Measurements from ENCODE around the gene ZNF502. TPM values are rescaled to one million over a fixed set of nuclear protein-coding genes. Genes with fewer than 3 reads are reported as not detected.

The ZNF502 gene
- total RNA-seq, 1 experiment from 2014 or later = 3.6 TPM

DNA sequence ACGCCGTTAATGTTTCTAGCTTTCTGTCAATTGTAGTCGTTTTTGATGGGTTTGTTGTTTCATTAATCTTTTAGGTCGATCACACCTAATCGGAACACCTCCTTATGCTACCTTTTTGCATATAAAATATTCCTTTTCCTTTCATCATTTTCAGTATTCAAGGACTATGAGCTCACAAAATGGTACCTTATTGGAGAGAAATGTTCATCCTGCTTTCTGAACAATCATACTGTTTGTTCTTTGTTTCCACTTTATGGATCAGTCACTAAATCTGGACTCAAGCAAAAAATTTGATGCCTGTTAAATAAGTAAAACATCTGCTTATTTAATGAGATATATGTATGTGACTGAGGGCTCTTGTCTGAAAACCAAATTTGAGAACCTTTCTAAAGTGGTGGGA lies 50.2 kb downstream of the ZNF502 start:
- TF ChIP-seq ZNF219 (CRISPR knock-in tag; IDR thresholded peaks at IDR 0.05; ENCODE audit: borderline replicate concordance) = no peak
- no peak for TF ChIP-seq ATF1 (CRISPR knock-in tag; IDR thresholded peaks at IDR 0.05)
- no peak for TF ChIP-seq SOX15 (CRISPR knock-in tag; IDR thresholded peaks at IDR 0.05)
- TF ChIP-seq, protein P1, sequence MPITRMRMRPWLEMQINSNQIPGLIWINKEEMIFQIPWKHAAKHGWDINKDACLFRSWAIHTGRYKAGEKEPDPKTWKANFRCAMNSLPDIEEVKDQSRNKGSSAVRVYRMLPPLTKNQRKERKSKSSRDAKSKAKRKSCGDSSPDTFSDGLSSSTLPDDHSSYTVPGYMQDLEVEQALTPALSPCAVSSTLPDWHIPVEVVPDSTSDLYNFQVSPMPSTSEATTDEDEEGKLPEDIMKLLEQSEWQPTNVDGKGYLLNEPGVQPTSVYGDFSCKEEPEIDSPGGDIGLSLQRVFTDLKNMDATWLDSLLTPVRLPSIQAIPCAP (CRISPR knock-in tag; IDR thresholded peaks at IDR 0.05) = no peak
- TF ChIP-seq GRHL2 (CRISPR knock-in tag; IDR thresholded peaks at IDR 0.05; ENCODE audit: insufficient replicate concordance, severe bottlenecking) = no peak
- TF ChIP-seq, protein P2, sequence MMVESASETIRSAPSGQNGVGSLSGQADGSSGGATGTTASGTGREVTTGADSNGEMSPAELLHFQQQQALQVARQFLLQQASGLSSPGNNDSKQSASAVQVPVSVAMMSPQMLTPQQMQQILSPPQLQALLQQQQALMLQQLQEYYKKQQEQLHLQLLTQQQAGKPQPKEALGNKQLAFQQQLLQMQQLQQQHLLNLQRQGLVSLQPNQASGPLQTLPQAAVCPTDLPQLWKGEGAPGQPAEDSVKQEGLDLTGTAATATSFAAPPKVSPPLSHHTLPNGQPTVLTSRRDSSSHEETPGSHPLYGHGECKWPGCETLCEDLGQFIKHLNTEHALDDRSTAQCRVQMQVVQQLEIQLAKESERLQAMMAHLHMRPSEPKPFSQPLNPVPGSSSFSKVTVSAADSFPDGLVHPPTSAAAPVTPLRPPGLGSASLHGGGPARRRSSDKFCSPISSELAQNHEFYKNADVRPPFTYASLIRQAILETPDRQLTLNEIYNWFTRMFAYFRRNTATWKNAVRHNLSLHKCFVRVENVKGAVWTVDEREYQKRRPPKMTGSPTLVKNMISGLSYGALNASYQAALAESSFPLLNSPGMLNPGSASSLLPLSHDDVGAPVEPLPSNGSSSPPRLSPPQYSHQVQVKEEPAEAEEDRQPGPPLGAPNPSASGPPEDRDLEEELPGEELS (CRISPR knock-in tag; IDR thresholded peaks at IDR 0.05) = no peak
- TF ChIP-seq RELA (CRISPR knock-in tag; IDR thresholded peaks at IDR 0.05; ENCODE audit: borderline replicate concordance) = no peak
- no peak for TF ChIP-seq SMAD4 (CRISPR knock-in tag; IDR thresholded peaks at IDR 0.05)
- TF ChIP-seq, protein P3, sequence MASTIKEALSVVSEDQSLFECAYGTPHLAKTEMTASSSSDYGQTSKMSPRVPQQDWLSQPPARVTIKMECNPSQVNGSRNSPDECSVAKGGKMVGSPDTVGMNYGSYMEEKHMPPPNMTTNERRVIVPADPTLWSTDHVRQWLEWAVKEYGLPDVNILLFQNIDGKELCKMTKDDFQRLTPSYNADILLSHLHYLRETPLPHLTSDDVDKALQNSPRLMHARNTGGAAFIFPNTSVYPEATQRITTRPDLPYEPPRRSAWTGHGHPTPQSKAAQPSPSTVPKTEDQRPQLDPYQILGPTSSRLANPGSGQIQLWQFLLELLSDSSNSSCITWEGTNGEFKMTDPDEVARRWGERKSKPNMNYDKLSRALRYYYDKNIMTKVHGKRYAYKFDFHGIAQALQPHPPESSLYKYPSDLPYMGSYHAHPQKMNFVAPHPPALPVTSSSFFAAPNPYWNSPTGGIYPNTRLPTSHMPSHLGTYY (CRISPR knock-in tag; IDR thresholded peaks at IDR 0.05) = no peak
- TF ChIP-seq ZNF121 (CRISPR knock-in tag; IDR thresholded peaks at IDR 0.05) = no peak
- TF ChIP-seq SP1 (CRISPR knock-in tag; conservative IDR thresholded peaks at IDR 0.05) = no peak
- TF ChIP-seq, protein P4, sequence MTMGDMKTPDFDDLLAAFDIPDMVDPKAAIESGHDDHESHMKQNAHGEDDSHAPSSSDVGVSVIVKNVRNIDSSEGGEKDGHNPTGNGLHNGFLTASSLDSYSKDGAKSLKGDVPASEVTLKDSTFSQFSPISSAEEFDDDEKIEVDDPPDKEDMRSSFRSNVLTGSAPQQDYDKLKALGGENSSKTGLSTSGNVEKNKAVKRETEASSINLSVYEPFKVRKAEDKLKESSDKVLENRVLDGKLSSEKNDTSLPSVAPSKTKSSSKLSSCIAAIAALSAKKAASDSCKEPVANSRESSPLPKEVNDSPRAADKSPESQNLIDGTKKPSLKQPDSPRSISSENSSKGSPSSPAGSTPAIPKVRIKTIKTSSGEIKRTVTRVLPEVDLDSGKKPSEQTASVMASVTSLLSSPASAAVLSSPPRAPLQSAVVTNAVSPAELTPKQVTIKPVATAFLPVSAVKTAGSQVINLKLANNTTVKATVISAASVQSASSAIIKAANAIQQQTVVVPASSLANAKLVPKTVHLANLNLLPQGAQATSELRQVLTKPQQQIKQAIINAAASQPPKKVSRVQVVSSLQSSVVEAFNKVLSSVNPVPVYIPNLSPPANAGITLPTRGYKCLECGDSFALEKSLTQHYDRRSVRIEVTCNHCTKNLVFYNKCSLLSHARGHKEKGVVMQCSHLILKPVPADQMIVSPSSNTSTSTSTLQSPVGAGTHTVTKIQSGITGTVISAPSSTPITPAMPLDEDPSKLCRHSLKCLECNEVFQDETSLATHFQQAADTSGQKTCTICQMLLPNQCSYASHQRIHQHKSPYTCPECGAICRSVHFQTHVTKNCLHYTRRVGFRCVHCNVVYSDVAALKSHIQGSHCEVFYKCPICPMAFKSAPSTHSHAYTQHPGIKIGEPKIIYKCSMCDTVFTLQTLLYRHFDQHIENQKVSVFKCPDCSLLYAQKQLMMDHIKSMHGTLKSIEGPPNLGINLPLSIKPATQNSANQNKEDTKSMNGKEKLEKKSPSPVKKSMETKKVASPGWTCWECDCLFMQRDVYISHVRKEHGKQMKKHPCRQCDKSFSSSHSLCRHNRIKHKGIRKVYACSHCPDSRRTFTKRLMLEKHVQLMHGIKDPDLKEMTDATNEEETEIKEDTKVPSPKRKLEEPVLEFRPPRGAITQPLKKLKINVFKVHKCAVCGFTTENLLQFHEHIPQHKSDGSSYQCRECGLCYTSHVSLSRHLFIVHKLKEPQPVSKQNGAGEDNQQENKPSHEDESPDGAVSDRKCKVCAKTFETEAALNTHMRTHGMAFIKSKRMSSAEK (CRISPR knock-in tag; IDR thresholded peaks at IDR 0.05; ENCODE audit: borderline replicate concordance) = no peak
- no peak for TF ChIP-seq TCF7 (CRISPR knock-in tag; IDR thresholded peaks at IDR 0.05; ENCODE audit: low read depth)
- TF ChIP-seq FOXP1 (CRISPR knock-in tag; IDR thresholded peaks at IDR 0.05; ENCODE audit: borderline replicate concordance) = no peak
- peak overlapping the region; percentile 90 for H3K4me3 Mint-ChIP-seq
- H3K27me3 Mint-ChIP-seq (ENCODE audit: low read depth) = no peaks in the 10 kb centered on the region; the same call in 1 of the 2 replicates
- peaks cover 58% of the 10 kb centered on the region for H3K36me3 Mint-ChIP-seq
- DNase-seq (ENCODE audit: low spot score) = no peak
- ChIA-PET CTCF (interaction anchor here (0.8 to 2.0 kb wide), 3 partner anchors 101 to 230 kb away, joined by 3 to 6 read pairs (median 4); no protein-coding TSS in a partner anchor), POLR2A (interaction anchor here (1.6 kb wide), 1 partner anchor 178 kb away, joined by 6 read pairs; the partner anchor contains the start of gene ZNF660)
- ATAC-seq = no peak
- H3K4me1 Mint-ChIP-seq = peaks cover 16% of the 10 kb centered on the region
- peaks cover 37% of the 10 kb centered on the region for H3K9me3 Mint-ChIP-seq
- peak overlapping the region; percentile 95 for H3K27ac Mint-ChIP-seq

DNA sequence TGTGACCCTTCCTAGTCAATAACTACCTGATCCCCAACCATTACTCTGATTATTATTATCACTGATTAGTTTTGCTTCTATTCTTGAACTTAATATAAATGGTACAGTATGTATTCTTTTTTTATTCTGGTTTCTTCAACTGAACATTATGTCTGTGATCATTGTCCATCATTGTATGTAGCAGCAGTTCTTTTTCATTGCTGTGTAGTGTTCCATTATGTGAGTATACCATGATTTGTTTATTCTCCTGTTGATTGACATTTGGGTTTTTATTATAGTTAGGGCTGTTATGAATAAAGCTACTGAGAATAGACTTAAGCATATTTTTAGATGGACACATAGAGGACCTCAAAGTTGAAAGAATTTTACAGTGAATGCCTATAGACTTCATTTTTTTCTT lies 51.8 kb downstream of the ZNF502 start:
- Mint-ChIP-seq H3K27ac (no peak overlapping the region), H3K4me1 (peaks cover 12% of the 10 kb centered on the region), H3K27me3 (ENCODE audit: low read depth) (no peaks in the 10 kb centered on the region; the same call in 1 of the 2 replicates), H3K36me3 (peaks cover 58% of the 10 kb centered on the region), H3K9me3 (peaks cover 41% of the 10 kb centered on the region), H3K4me3 (no peak overlapping the region)
- DNase-seq (ENCODE audit: low spot score) = no peak
- POLR2A ChIA-PET = no interaction called here
- CTCF ChIA-PET = no interaction called here
- no peak for ATAC-seq
- TF ChIP-seq FOXK1 (CRISPR knock-in tag; IDR thresholded peaks at IDR 0.05) (no peak), ETV6 (CRISPR knock-in tag; IDR thresholded peaks at IDR 0.05) (no peak), IRF2 (CRISPR knock-in tag; IDR thresholded peaks at IDR 0.05; ENCODE audit: borderline replicate concordance, low read depth) (no peak), GRHL2 (CRISPR knock-in tag; IDR thresholded peaks at IDR 0.05; ENCODE audit: insufficient replicate concordance, severe bottlenecking) (no peak), GTF2I (CRISPR knock-in tag; conservative IDR thresholded peaks at IDR 0.05) (no peak), ZNF121 (CRISPR knock-in tag; IDR thresholded peaks at IDR 0.05) (no peak), TEAD4 (CRISPR knock-in tag; IDR thresholded peaks at IDR 0.05) (no peak), JAZF1 (CRISPR knock-in tag; IDR thresholded peaks at IDR 0.05) (no peak), SMAD3 (CRISPR knock-in tag; IDR thresholded peaks at IDR 0.05; ENCODE audit: borderline replicate concordance) (no peak), TCF7 (CRISPR knock-in tag; IDR thresholded peaks at IDR 0.05; ENCODE audit: low read depth) (no peak)
- TF ChIP-seq, protein P5, sequence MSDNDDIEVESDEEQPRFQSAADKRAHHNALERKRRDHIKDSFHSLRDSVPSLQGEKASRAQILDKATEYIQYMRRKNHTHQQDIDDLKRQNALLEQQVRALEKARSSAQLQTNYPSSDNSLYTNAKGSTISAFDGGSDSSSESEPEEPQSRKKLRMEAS (CRISPR knock-in tag; IDR thresholded peaks at IDR 0.05) = no peak
- TF ChIP-seq, protein P6, sequence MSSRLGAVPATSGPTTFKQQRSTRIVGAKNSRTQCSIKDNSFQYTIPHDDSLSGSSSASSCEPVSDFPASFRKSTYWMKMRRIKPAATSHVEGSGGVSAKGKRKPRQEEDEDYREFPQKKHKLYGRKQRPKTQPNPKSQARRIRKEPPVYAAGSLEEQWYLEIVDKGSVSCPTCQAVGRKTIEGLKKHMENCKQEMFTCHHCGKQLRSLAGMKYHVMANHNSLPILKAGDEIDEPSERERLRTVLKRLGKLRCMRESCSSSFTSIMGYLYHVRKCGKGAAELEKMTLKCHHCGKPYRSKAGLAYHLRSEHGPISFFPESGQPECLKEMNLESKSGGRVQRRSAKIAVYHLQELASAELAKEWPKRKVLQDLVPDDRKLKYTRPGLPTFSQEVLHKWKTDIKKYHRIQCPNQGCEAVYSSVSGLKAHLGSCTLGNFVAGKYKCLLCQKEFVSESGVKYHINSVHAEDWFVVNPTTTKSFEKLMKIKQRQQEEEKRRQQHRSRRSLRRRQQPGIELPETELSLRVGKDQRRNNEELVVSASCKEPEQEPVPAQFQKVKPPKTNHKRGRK (CRISPR knock-in tag; IDR thresholded peaks at IDR 0.05; ENCODE audit: borderline replicate concordance) = no peak
- TF ChIP-seq, protein P7, sequence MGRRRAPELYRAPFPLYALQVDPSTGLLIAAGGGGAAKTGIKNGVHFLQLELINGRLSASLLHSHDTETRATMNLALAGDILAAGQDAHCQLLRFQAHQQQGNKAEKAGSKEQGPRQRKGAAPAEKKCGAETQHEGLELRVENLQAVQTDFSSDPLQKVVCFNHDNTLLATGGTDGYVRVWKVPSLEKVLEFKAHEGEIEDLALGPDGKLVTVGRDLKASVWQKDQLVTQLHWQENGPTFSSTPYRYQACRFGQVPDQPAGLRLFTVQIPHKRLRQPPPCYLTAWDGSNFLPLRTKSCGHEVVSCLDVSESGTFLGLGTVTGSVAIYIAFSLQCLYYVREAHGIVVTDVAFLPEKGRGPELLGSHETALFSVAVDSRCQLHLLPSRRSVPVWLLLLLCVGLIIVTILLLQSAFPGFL (CRISPR knock-in tag; IDR thresholded peaks at IDR 0.05; ENCODE audit: borderline replicate concordance) = no peak

Measured in WTC11 (cell line).